HG02623 (cell line): ENCODE data around the gene TFPI2.

ENCODE experiments used
- ATAC-seq: cut with Tn5 transposase; IDR thresholded peaks from one replicate; pipeline ENCODE4 v1.9.1; 2021; ENCODE audit warnings: moderate library complexity; ENCODE audit not compliant: unreplicated experiment

Gene TFPI2

GRCh38 chr7:93910076-93910994, 19.8 kb upstream of the TFPI2 start:
- ATAC-seq = no peak

GRCh38 chr7:93906267-93906666, 15.7 kb upstream of the TFPI2 start, which contains the start of gene GNGT1:
Gene GNGT1, plus strand, starts transcription at chr7:93906567. Its CDS starts 180 bp downstream, at chr7:93906747.
- no peak for ATAC-seq

GRCh38 chr7:93902777-93903423, 12.3 kb upstream of the TFPI2 start:
- no peak for ATAC-seq

- no peak for ATAC-seq
These were observed 7.1 kb upstream of the TFPI2 start for GRCh38 chr7:93897680-93898079.

GRCh38 chr7:93895859-93896600, 5.5 kb upstream of the TFPI2 start:
- ATAC-seq = no peak

- no peak for ATAC-seq
These were observed 4.5 kb upstream of the TFPI2 start for GRCh38 chr7:93894966-93895640.

- ATAC-seq = no peak
These were observed 3.9 kb upstream of the TFPI2 start for GRCh38 chr7:93894426-93894825.

GRCh38 chr7:93890041-93890463, 501 bp downstream of the TFPI2 start:
- peak; percentile 46 for ATAC-seq

- no peak for ATAC-seq
These were observed 1.3 kb downstream of the TFPI2 start for GRCh38 chr7:93889261-93889660.

- ATAC-seq = no peak
These were observed 6.0 kb downstream of the TFPI2 start for GRCh38 chr7:93884541-93884940.

GRCh38 chr7:93883917-93884345, 6.6 kb downstream of the TFPI2 start:
- no peak for ATAC-seq

- ATAC-seq = no peak
These were observed 7.3 kb downstream of the TFPI2 start for GRCh38 chr7:93883078-93883916.

GRCh38 chr7:93882468-93882867, 8.1 kb downstream of the TFPI2 start:
- ATAC-seq = no peak

- no peak for ATAC-seq
These were observed 11.2 kb downstream of the TFPI2 start for GRCh38 chr7:93879356-93879755.

GRCh38 chr7:93877742-93878141, 12.8 kb downstream of the TFPI2 start:
- no peak for ATAC-seq

GRCh38 chr7:93873998-93874574, 16.5 kb downstream of the TFPI2 start:
- no peak for ATAC-seq

GRCh38 chr7:93866886-93867285, 23.7 kb downstream of the TFPI2 start:
- no peak for ATAC-seq

GRCh38 chr7:93862651-93863050, 27.9 kb downstream of the TFPI2 start:
- no peak for ATAC-seq

GRCh38 chr7:93861325-93861949, 29.1 kb downstream of the TFPI2 start:
- no peak for ATAC-seq
